ENCODE data around the gene SNX20.

- TF ChIP-seq CTCF (IDR thresholded peaks at IDR 0.05) (no peak), POLR2A (IDR thresholded peaks at IDR 0.05) (no peak), POLR2AphosphoS5 (IDR thresholded peaks at IDR 0.05) (no peak), EP300 (IDR thresholded peaks at IDR 0.05) (no peak)
Observed at GRCh38 chr16:50669741-50670140, 11.4 kb downstream of the SNX20 start.

All from suprapubic skin (tissue), 4 donors.